HCT116 (cell line): Measurements from ENCODE around the gene MXI1. TPM values are rescaled to one million over a fixed set of nuclear protein-coding genes. Genes with fewer than 3 reads are reported as not detected.

Experiments used
- ATAC-seq: fragments of 200-7000 bp; cut with Tn5 transposase; 2 replicates; pipeline ENCODE4 v1.9.1; 2020; ENCODE audit warnings: mild to moderate bottlenecking, moderate library complexity
- BruUV-seq: library from RNA; stranded (reverse); fragments of 400-500 nt; replicated peaks from 2 replicates; lab custom pipeline; 2021; lab: Mats Ljungman, UMichigan
- CTCF ChIA-PET: fragments of 300-600 bp; sonication (Branson Sonifier 250); formaldehyde crosslinking; loops from one replicate; lab custom pipeline; 2021; ENCODE audit warnings: antibody characterized with exemption; lab: Charles Lee
- POLR2A ChIA-PET: fragments of 300-600, 350-600 bp; sonication (Branson Sonifier 250); formaldehyde crosslinking; loops from one replicate; lab custom pipeline; 2021; ENCODE audit warnings: antibody characterized with exemption; lab: Charles Lee
- RAD21 ChIA-PET, 2 experiments: fragments of 300-600 bp; sonication (Branson Sonifier 250); formaldehyde crosslinking; loops; one replicate each; lab custom pipeline; 2023; ENCODE audit warnings: low total read pairs in 2 of 2; ENCODE audit not compliant: uncharacterized antibody in 2 of 2, unreplicated experiment in 2 of 2, low non-redundant PET in 1 of 2; lab: Charles Lee
- DNase-seq: peaks from one replicate; pipeline ENCODE4 v3.0.0-alpha.2; 2010; ENCODE audit warnings: low read depth, low spot score
- H2AFZ ChIP-seq: fragments of 200-600 bp; shearing (Covaris generic), sonication (generic); 2 replicates; pipeline ENCODE4 v1.6.1; 2017; ENCODE audit warnings: low read depth, mixed run types, mixed read lengths, antibody characterized with exemption, low read length; ENCODE audit not compliant: poor library complexity, severe bottlenecking
- H3K27ac ChIP-seq: 2 replicates; pipeline ENCODE4 v1.5.1; 2012; ENCODE audit warnings: low read depth, low read length
- H3K27me3 ChIP-seq: fragments of 200-600 bp; sonication (generic); 2 replicates; pipeline ENCODE4 v1.6.1; 2016; ENCODE audit warnings: mixed run types, low read length, mixed read lengths; ENCODE audit not compliant: insufficient read depth
- H3K36me3 ChIP-seq, 2 experiments: fragments of 200-500 bp in 1 of 2; fragments of 200-600 bp in 1 of 2; sonication (Bioruptor generic) in 1 of 2; sonication (generic) in 1 of 2; 2 replicates each; pipeline versions ENCODE4 v1.5.1 to v1.6.1; 2014 to 2016; ENCODE audit warnings: low read length in 2 of 2, inconsistent platforms in 1 of 2, mixed read lengths in 1 of 2, mixed run types in 1 of 2; ENCODE audit not compliant: insufficient read depth in 2 of 2, control insufficient read depth in 1 of 2
- H3K4me1 ChIP-seq, 2 experiments: fragments of 200-600 bp in 1 of 2; sonication (generic) in 1 of 2; 2 replicates each; pipeline versions ENCODE4 v1.5.1 to v1.6.1; 2012 to 2017; ENCODE audit warnings: low read length in 2 of 2, inconsistent platforms in 1 of 2, mild to moderate bottlenecking in 1 of 2, mixed read lengths in 1 of 2, mixed run types in 1 of 2, moderate library complexity in 1 of 2; ENCODE audit not compliant: insufficient read depth in 2 of 2, control insufficient read depth in 1 of 2
- H3K4me2 ChIP-seq: fragments of 200-600 bp; sonication (generic); 2 replicates; pipeline ENCODE4 v1.6.1; 2017; ENCODE audit warnings: mixed run types, low read length, mixed read lengths
- H3K4me3 ChIP-seq, 2 experiments: fragments of 200-600 bp in 1 of 2; sonication (generic) in 1 of 2; replicated peaks in 1 of 2; 2 replicates each; pipeline ENCODE4 v1.5.1; 2011 to 2016; ENCODE audit warnings: low read length in 2 of 2, control low read depth in 1 of 2, low read depth in 1 of 2, mild to moderate bottlenecking in 1 of 2, mixed read lengths in 1 of 2, mixed run types in 1 of 2
- H3K79me2 ChIP-seq: fragments of 200-600 bp; sonication (generic); 2 replicates; pipeline ENCODE4 v1.6.1; 2017; ENCODE audit warnings: mild to moderate bottlenecking, mixed run types, low read length, moderate library complexity, mixed read lengths; ENCODE audit not compliant: insufficient read depth
- H3K9ac ChIP-seq: fragments of 200-600 bp; sonication (generic); 2 replicates; pipeline ENCODE4 v1.6.1; 2016; ENCODE audit warnings: low read length, mixed read lengths
- H3K9me2 ChIP-seq: fragments of 200-600 bp; sonication (generic), shearing (Covaris generic); 2 replicates; pipeline ENCODE4 v1.6.1; 2017; ENCODE audit warnings: mixed run types, mild to moderate bottlenecking, moderate library complexity; ENCODE audit not compliant: insufficient read depth
- H3K9me3 ChIP-seq, 2 experiments: fragments of 200-500 bp in 1 of 2; fragments of 200-600 bp in 1 of 2; sonication (Bioruptor generic) in 1 of 2; sonication (generic) in 1 of 2; 2 replicates each; pipeline ENCODE4 v1.6.1; 2014 to 2017; ENCODE audit warnings: low read length in 2 of 2, mixed read lengths in 2 of 2, inconsistent platforms in 1 of 2, low read depth in 1 of 2, mild to moderate bottlenecking in 1 of 2, mixed run types in 1 of 2, moderate library complexity in 1 of 2; ENCODE audit not compliant: control insufficient read depth in 1 of 2, insufficient read depth in 1 of 2
- H4K20me1 ChIP-seq: fragments of 200-600 bp; sonication (generic), shearing (Covaris generic); 2 replicates; pipeline ENCODE4 v1.6.1; 2017; ENCODE audit warnings: mixed run types, mild to moderate bottlenecking, moderate library complexity; ENCODE audit not compliant: insufficient read depth
- CBX3 ChIP-seq: IDR thresholded peaks from 2 replicates; pipeline ENCODE4 v1.6.1; 2012; ENCODE audit warnings: low read depth
- EZH2phosphoT487 ChIP-seq: fragments of 200-600 bp; IDR thresholded peaks from 2 replicates; pipeline ENCODE4 v1.6.1; 2018; ENCODE audit warnings: antibody characterized with exemption, borderline replicate concordance
- FOSL1 ChIP-seq: IDR thresholded peaks from 2 replicates; pipeline ENCODE4 v1.6.1; 2012; ENCODE audit warnings: low read depth
- MAX ChIP-seq: IDR thresholded peaks from 2 replicates; pipeline ENCODE4 v1.6.1; 2012
- POLR2AphosphoS5 ChIP-seq: IDR thresholded peaks from 2 replicates; pipeline ENCODE4 v1.6.1; 2011; ENCODE audit warnings: mild to moderate bottlenecking, low read depth, low read length, moderate library complexity
- RAD21 ChIP-seq: IDR thresholded peaks from 2 replicates; pipeline ENCODE4 v1.6.1; 2012; ENCODE audit warnings: low read depth, mild to moderate bottlenecking
- SP1 ChIP-seq: IDR thresholded peaks from 2 replicates; pipeline ENCODE4 v1.6.1; 2012; ENCODE audit warnings: low read depth
- ZFX ChIP-seq: fragments of 450-650 bp; IDR thresholded peaks from 2 replicates; pipeline ENCODE4 v1.6.1; 2017
- intact Hi-C: fragments of 100-400 bp; cut with micrococcal nuclease; formaldehyde crosslinking; loops from 2 replicates; pipeline ENCODE4 v1.10.0; 2022
- total RNA-seq: library from RNA; stranded (reverse); gene quantifications from one replicate; pipeline ENCODE4 v1.2.1, GENCODE V29; 2021; ENCODE audit not compliant: unreplicated experiment

The MXI1 gene
- total RNA-seq, 1 experiment from 2014 or later: 57.0 TPM

- TF ChIP-seq MAX: no peak
- TF ChIP-seq EZH2phosphoT487: no peak
- no peak for TF ChIP-seq FOSL1
- TF ChIP-seq CBX3: no peak
- no peak for TF ChIP-seq RAD21
- TF ChIP-seq, all 23 proteins: peak for 0
These were observed 2.2 kb upstream of the MXI1 start (continued) for GRCh38 chr10:110205051-110205675.

GRCh38 chr10:110207805-110208613, 604 bp downstream of the MXI1 start:
- Histone ChIP-seq H4K20me1 (no peaks in the 10 kb centered on the region), H3K9me2 (no peaks in the 10 kb centered on the region), H3K79me2 (no peaks in the 10 kb centered on the region), H3K9me3 (no peaks in the 10 kb centered on the region), H3K4me1 (peaks cover 14 to 51% of the 10 kb centered on the region in 2 experiments), H2AFZ (peak overlapping the region; percentile 86), H3K27me3 (no peaks in the 10 kb centered on the region), H3K36me3 (no peaks in the 10 kb centered on the region), H3K9ac (peak overlapping the region; percentile 58), H3K4me2 (peak overlapping the region; percentile 99), H3K4me3 (peak overlapping the region; percentile 67 to 76), H3K27ac (peak overlapping the region; percentile 44; the same call in 1 of the 2 replicates)
- intact Hi-C loops: loop anchor here (1.0 to 5.0 kb wide), 4 partner anchors 17 to 201 kb away; partner anchors contain the start of gene ADD3
- DNase-seq: no peak
- RAD21 ChIA-PET: interaction anchor here in 1 of 2 experiments (1.7 kb wide), 1 partner anchor 70 kb away, joined by 7 read pairs; no protein-coding TSS in a partner anchor
- CTCF ChIA-PET: interaction anchor here (0.7 to 6.5 kb wide), 9 partner anchors 8 to 73 kb away, joined by 3 to 55 read pairs (median 5); no protein-coding TSS in a partner anchor
- TF ChIP-seq ZFX: peak; percentile 51; the same call in 1 of the 2 replicates
- peak; percentile 17 for TF ChIP-seq POLR2AphosphoS5
- TF ChIP-seq SP1: no peak
- POLR2A ChIA-PET: interaction anchor here (0.7 to 1.6 kb wide), 7 partner anchors 9 to 429 kb away, joined by 3 to 5 read pairs (median 4); no protein-coding TSS in a partner anchor
- no peak for ATAC-seq
- no TSS peak for BruUV-seq
